NCI-H460 (cell line): ENCODE data around the gene COL15A1. TPM values are rescaled to one million over a fixed set of nuclear protein-coding genes. Genes with fewer than 3 reads are reported as not detected.

Experiments
- DNase-seq: peaks from one replicate; pipeline ENCODE4 v3.0.0-alpha.2; 2016; ENCODE audit warnings: low read depth; ENCODE audit errors: extremely low read depth
- total RNA-seq: library from RNA; depleted of rRNA; stranded (reverse); fragments of >200 nt; shearing (Covaris generic); gene quantifications from 2 replicates; pipeline ENCODE4 v1.2.3, GENCODE V29; 2014

Gene COL15A1
- total RNA-seq, 1 experiment from 2014 or later = 1.0 TPM

DNA sequence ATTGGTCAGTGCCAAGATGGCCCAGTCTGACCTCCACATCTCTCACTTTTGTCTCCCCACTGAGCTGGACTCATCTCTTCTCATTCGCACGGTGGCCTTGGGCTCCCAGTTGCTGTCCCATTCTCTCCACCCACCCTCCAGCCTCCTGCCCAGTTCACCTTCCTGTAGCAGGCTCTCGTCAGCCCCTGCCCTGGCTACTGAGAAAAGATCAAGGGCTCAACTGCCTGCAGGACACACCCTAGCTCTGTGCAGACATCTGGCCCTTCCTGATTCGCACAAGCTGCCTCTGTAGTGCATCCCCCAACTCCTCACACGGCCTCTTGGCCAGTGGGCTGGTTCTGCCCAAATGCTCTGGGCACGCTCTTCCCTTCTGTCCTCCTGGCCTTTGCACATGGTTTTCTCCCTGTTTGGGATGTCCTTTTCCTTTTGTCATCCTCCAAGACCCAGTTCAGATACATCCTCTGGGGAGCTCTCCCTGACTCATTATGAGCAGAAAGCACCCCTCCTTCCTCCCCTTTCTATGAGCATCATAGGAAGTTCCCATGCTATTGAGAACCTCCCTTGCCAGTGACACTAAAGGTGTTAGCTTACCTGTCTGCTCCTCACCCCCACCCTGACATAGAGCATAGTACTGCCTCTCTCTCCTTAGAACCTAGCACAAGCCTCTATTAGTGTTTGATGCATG lies 82.7 kb downstream of the COL15A1 start:
- no peak for DNase-seq

DNA sequence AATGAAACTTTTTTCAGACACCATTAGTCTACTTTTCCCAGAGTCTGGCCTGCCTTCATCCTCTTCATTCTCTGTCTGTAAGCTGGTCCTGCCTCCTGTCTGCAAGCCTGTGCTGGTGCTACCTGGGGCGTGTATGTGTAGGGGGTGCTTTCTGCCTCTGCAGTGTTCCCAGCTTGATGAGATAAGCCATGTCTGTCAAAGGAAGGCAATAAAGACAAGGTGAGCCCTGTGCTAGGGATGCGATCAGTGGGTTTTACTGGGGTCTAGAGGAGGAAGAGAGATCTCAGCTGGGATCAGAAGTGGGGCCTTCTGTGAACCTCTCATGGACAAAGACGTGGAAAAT lies 83.2 kb downstream of the COL15A1 start:
- DNase-seq = no peak

DNA sequence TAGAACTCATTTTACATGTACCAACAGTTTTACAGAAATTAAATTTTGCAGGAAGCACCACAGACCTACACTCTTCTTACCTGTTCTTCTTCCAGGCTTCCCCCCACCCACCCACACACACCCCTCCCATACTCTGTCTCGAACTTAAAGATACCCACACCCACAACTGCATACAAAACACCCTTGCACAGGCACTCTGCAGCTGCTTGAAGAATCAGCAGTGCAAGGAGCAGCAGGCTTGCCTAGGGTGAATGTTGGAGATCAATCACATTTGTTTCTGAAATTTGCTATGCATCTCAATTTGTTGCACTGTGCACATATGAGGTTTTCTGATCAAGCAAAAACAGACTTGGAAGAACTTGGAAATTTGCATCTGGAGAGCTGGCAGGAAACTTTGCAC lies 83.7 kb downstream of the COL15A1 start:
- no peak for DNase-seq

- no peak for DNase-seq
Observed at GRCh38 chr9:99029083-99029645, 85.5 kb downstream of the COL15A1 start.

- DNase-seq = no peak
Observed at GRCh38 chr9:99030092-99030511, 86.4 kb downstream of the COL15A1 start.

- DNase-seq = no peak
Observed at GRCh38 chr9:99030610-99031109, 87.0 kb downstream of the COL15A1 start.

DNA sequence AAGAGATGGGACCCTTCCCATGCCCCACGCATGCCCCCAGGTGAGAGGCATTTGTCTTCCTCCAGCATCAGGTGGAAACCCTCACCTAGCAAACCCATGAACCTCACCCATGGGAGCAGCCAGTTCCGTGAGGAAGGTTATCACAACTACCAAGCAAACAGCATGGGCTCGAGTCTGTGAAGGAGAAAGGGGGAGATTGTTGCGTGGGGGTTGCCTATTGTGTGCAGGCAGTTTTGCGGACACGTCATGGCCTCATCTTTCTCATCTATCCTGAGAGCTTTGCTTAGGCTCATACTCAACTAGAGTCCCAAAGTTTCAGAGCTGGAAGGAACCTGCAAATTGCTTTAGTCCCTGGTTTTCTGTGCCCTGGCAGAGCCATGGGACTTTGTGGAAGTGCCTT lies 87.6 kb downstream of the COL15A1 start:
- DNase-seq = no peak

DNA sequence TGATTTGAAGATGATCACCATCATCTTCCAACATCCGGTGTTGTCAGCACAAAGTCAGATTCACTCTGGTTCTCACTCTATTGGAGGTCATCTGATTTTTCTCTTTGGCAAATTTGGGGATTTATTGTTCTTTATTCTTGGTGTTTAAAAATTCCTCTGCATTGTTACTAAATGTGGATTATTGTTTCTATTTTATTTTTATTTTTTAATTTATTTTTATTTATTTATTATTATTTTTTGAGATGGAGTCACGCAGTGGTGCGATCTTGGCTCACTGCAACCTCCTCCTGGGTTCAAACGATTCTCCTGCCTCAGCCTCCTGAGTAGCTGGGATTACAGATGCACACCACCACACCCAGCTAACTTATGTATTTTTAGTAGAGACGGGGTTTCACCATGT lies 88.3 kb downstream of the COL15A1 start:
- no peak for DNase-seq

DNA sequence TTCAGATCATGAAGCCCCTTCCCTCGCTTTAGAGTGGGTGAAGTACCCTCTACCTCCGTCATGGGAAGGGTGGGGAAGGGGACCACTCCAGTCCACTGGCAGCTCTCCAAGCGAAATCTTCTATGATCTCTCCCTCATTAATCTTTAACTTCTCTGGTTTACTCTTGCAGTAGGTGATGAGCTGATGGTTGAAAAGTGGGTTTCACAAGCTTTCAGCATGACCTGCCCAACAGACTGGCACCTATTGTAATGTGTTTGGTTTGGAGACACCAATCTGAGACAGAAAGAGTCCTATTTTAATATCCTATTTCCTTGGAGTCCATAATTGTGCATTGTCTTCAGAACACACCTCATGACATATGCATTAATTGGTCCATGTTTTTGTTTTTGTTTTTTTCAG lies 90.4 kb downstream of the COL15A1 start:
- no peak for DNase-seq

DNA sequence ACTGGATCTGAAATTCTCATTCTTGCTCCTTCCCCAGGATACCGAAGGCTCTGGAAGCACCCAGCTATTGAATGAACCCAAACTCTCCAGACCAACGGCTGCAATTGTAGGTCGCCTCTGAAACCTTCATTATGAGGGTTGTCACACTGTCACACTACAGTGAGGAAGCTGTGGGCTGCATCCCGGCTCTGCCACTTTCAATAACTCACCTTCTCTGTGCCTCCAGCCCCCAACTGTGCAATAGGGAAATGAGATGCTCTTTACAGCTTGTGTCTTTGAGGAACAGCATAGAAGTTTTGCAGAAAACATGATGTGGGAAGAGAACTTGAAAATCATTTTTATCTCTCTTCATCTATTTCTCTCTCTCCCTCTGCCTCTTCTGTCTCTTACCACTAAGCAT lies 91.6 kb downstream of the COL15A1 start:
- no peak for DNase-seq

- no peak for DNase-seq
Observed at GRCh38 chr9:99037769-99038483, 94.2 kb downstream of the COL15A1 start.

DNA sequence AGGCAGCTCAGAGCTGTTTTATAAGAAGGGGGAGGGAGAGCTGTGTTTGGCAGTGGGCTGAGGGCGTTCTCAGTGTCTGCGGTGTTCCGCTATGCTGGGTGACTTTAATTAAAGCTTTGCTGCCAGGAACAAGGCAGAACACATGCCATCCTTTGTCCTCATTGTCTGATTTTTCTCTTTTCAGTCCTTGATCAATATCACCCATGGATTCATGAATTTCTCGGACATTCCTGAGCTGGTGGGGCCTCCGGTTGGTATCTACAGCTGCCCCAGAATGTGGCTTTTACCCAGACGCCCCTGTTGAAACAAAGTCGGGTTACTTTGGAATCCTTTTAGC lies 94.7 kb downstream of the COL15A1 start:
- DNase-seq = no peak

DNA sequence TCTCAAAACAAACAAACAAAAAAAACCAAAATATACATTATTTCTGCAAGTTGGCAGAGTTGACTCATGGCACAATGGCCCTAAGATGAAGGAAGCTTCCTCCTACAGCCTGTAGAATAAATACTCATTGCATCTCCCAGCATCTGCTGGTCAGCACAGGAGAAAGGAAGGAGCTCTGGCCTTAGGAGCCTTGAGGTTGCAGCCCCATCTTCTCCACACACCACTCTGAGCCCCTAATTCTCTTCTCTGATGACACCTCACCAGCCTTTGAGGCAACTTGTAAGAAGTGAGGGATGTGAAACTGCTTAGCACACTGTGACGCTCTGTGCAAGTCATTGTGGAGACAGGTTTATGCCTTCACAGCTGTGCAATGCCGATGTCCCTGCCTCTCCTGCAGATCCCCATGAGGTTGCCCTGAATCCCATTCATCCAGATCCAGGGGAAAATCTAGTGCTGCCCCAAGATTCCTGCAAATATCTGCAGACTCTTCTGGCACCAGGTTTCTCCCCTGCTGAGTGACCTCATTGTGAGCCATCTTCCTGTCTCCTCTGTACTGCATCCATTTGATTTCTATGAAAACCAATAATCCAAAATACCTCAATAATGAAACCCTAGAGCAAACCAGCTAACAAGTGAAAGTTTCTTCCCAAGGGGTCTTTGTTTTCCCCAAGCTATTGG lies 95.9 kb downstream of the COL15A1 start:
- DNase-seq = no peak

DNA sequence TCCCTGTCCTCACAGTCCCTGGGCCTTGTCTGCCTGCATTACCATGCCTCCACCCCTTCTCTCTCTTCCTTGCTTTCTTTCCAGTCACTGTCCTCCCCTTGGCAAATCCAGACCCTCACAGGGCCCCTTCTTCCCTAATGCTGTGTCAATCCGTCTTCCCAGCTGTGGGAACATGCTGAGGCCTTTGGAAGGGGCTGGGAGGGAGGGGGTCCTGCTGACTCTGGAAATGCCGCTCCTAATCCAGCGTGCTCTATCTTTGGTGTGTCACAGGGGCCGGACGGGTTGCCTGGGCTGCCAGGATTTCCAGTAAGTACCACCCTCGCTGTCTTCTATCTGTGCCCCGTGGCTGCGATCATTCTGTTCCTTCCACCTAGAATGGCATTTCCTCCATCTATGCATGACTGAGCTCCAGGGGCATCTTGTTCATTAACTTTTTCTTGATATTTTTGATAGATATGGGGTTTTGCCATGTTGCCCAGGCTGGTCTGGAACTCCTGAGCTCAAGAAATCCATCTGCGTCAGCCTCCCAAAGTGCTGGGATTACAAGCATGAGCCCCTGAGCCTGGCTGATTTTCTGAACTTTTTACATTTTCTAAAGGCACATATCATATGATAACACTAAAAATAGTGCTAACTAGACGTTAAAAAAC lies 96.7 kb downstream of the COL15A1 start:
- no peak for DNase-seq

DNA sequence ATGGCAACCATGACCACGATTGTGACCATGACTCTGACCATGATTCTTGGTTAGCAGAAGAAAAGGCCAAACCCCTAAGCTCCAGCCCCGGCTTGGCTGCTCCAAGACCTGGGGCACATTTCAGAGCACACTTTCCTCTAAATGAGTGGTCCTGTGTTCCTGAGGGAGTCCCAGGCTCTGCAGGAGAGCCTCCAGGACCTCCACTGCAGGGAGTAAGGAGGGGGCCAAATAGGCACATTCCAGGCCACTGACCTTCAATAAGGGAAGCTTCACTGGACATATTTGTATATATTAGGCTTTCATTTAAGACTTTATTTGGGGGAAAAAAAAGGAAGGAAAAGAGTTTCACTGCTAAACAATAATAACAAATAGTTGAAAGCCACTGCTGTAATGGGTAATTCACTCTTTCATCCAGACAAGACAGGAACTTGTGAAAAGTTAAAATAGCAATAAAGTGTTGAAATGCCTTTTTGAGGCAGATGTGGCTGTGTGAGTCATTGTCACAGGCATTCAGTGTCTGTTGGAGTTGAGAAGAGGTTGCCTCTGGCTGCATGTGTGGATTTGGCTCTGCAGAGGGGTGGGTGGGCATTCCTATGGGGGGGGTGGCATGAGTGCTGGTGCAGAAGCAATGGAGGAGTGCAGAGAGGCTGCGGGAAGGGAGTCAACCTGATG lies 97.3 kb downstream of the COL15A1 start:
- no peak for DNase-seq

- no peak for DNase-seq
Observed at GRCh38 chr9:99041618-99042017, 97.9 kb downstream of the COL15A1 start.

DNA sequence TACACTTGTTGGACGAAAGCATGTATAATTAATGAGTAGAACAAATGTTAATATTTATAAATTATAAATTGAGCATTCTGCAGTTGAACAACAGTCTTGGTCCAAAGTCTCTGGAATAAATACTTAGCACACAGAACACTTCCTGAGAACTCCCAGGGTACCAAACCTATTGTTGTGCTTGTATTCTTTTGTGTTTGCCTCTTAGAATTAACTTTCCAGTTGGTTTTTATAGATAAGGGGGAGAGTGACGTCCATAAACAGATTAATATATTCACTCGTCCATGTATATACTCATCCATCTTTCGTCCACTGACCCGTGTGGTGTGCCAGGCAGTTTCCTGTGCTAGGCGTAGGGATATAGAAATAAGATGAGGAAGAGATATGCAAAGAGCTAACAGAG lies 98.9 kb downstream of the COL15A1 start:
- DNase-seq = no peak

DNA sequence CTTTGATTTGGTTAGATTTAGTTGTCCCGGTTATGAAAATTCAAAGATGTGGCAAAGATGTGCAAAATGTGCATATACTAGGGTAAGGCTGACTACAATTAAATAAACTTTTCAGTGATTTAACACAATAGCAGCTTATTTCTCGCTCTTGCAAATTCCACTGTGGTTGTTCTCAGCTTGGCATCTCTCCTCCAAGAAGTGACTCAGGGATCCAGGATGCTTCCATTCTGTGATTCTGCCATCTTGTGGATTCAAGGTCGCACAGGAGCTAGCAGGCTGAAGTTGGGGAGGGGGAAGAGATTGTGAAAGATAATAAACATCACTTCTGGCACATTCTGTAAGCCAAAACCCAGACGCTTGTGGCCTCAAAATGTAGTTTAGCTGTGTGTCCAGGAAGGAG lies 101.1 kb downstream of the COL15A1 start:
- no peak for DNase-seq

DNA sequence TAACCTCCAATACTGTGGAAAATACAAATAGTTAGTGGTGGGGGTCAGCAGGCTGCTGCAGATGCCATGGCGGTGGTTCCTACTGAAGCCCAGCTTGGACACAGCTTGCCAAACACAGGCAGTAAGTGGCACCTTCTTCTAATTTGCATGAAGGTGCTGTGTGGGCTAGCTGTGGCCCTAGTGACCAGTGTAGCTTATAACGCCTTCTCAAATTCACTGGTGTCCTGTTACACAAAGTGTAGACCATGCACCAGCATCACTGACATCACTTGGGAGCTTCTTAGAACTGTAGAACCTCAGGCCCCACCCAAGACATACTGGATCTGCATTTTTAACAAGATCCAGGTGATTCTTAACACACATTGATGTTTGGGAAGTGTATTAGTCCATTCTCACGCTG lies 102.4 kb downstream of the COL15A1 start:
- no peak for DNase-seq

GRCh38 chr9:99046542-99047071 lies 102.9 kb downstream of the COL15A1 start:
- no peak for DNase-seq
